ENCODE results near the gene NPSR1. TPM values are rescaled to one million over a fixed set of nuclear protein-coding genes. Genes with fewer than 3 reads are reported as not detected.

The NPSR1 gene
- total RNA-seq, 1 experiment from 2014 or later: not detected

DNA sequence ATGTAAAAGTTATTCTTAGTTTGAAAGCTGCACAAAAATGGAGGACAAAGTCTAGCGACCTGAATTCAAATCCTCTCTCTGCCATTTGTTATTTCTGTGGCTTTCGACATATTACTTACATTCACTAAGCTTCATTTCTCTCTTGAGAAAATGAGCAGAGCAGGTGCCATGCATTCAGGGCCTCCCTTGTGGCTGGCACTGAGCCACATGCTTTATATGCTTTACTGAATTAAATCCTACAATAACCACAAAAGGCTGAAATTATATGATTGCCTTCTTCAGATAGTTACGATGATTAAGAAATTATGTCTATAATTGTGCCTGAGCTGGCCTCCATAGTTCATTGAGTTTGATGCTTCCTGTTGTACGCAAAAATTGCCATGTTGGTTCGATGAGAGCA is 98.7 kb downstream of the NPSR1 start:
- Histone ChIP-seq H4K20me1 (ENCODE audit: control insufficient read depth, insufficient read depth, insufficient read length) (no peaks in the 10 kb centered on the region), H2AK5ac (ENCODE audit: insufficient read length, low read length) (no peak overlapping the region), H4K8ac (replicated peaks; ENCODE audit: insufficient read length, low read depth, low read length) (no peak overlapping the region), H2BK120ac (ENCODE audit: low read depth, low read length, poor library complexity, severe bottlenecking) (no peak overlapping the region), H3K4ac (ENCODE audit: low read depth, low read length) (no peak overlapping the region), H3T11ph (ENCODE audit: low read length) (no peak overlapping the region), H2BK5ac (ENCODE audit: insufficient read length, low read length) (no peak overlapping the region), H2BK20ac (ENCODE audit: low read depth, low read length, poor library complexity, severe bottlenecking) (no peak overlapping the region), H3K27me3 (ENCODE audit: insufficient read depth, low read length) (no peaks in the 10 kb centered on the region), H2AFZ (ENCODE audit: low read length) (no peak overlapping the region), H3K79me2 (ENCODE audit: insufficient read depth, low read length) (no peaks in the 10 kb centered on the region), H3K56ac (ENCODE audit: insufficient read length, low read depth, low read length) (no peak overlapping the region), H3K27ac (ENCODE audit: insufficient read length, low read depth, low read length) (no peak overlapping the region), H3K14ac (ENCODE audit: insufficient read depth, low read length) (no peak overlapping the region), H3K23ac (ENCODE audit: insufficient read length, low read depth, low read length) (no peak overlapping the region), H4K91ac (ENCODE audit: insufficient read length, low read depth, low read length) (no peak overlapping the region), H3K79me1 (ENCODE audit: insufficient read depth, low read depth, low read length, poor library complexity, severe bottlenecking) (no peaks in the 10 kb centered on the region), H3K18ac (ENCODE audit: insufficient read length, low read depth, low read length) (no peak overlapping the region), H3K4me2 (ENCODE audit: insufficient read depth, insufficient read length, low read length) (no peak overlapping the region), H3K9me3 (ENCODE audit: control insufficient read depth, low read depth, low read length) (no peaks in the 10 kb centered on the region), H4K5ac (ENCODE audit: insufficient read length, low read depth, low read length) (no peak overlapping the region), H3K9ac (ENCODE audit: extremely low read depth, insufficient read length, low read length) (no peak overlapping the region), H2BK15ac (ENCODE audit: low read depth, low read length) (no peak overlapping the region), H2BK12ac (ENCODE audit: insufficient read length, low read depth, low read length) (no peak overlapping the region), H3K23me2 (ENCODE audit: insufficient read length, low read depth, low read length, poor library complexity, severe bottlenecking) (no peaks in the 10 kb centered on the region), H3K4me1 (ENCODE audit: insufficient read depth, low read length) (no peaks in the 10 kb centered on the region)
- Mint-ChIP-seq H3K27ac (no peak overlapping the region), H3K27me3 (ENCODE audit: low read depth) (no peaks in the 10 kb centered on the region), H3K9me3 (no peaks in the 10 kb centered on the region), H3K36me3 (ENCODE audit: insufficient read depth in 1 of 3, low read depth in 3 of 3) (no peaks in the 10 kb centered on the region), H3K4me1 (peaks cover 2 to 15% of the 10 kb centered on the region in 2 experiments; a peak in 2 of 4 replicates), H3K4me3 (no peak overlapping the region)
- WGBS (ENCODE audit: extremely low coverage, insufficient read length, low lambda C conversion rate): no CpG with 5 or more reads among the region's 5 CpGs
- no peak for DNase-seq
- TF ChIP-seq, protein P1, sequence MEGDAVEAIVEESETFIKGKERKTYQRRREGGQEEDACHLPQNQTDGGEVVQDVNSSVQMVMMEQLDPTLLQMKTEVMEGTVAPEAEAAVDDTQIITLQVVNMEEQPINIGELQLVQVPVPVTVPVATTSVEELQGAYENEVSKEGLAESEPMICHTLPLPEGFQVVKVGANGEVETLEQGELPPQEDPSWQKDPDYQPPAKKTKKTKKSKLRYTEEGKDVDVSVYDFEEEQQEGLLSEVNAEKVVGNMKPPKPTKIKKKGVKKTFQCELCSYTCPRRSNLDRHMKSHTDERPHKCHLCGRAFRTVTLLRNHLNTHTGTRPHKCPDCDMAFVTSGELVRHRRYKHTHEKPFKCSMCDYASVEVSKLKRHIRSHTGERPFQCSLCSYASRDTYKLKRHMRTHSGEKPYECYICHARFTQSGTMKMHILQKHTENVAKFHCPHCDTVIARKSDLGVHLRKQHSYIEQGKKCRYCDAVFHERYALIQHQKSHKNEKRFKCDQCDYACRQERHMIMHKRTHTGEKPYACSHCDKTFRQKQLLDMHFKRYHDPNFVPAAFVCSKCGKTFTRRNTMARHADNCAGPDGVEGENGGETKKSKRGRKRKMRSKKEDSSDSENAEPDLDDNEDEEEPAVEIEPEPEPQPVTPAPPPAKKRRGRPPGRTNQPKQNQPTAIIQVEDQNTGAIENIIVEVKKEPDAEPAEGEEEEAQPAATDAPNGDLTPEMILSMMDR (conservative IDR thresholded peaks at IDR 0.05): no peak
